ENCODE data around the gene SAG.
A peak's percentile ranks its signal among the peaks of the same experiment; 100 is the strongest.

The SAG gene

GRCh38 chr2:233379034-233379433 lies 71.4 kb downstream of the SAG start:
- H3K27ac ChIP-seq (ENCODE audit: low read depth, low read length), result no peak overlapping the region
- no peak overlapping the region for H3K4me3 ChIP-seq (ENCODE audit: low read depth, low read length)
- H3K27me3 ChIP-seq (ENCODE audit: insufficient read depth, low read length), result no peaks in the 10 kb centered on the region
- H3K36me3 ChIP-seq (ENCODE audit: insufficient read depth, low read length), result no peaks in the 10 kb centered on the region
- no peaks in the 10 kb centered on the region for H3K79me2 ChIP-seq (ENCODE audit: control insufficient read depth, insufficient read depth, low read length, unreplicated experiment)
- H2AFZ ChIP-seq (ENCODE audit: low read length, unreplicated experiment), result no peak overlapping the region
- no peaks in the 10 kb centered on the region for H3K4me1 ChIP-seq (ENCODE audit: control insufficient read depth, insufficient read depth, low read length, unreplicated experiment)

- no peak overlapping the region for H2AFZ ChIP-seq (ENCODE audit: low read length, unreplicated experiment)
- H3K36me3 ChIP-seq (ENCODE audit: insufficient read depth, low read length), result no peaks in the 10 kb centered on the region
- H3K27me3 ChIP-seq (ENCODE audit: insufficient read depth, low read length), result no peaks in the 10 kb centered on the region
- H3K79me2 ChIP-seq (ENCODE audit: control insufficient read depth, insufficient read depth, low read length, unreplicated experiment), result no peaks in the 10 kb centered on the region
- H3K4me1 ChIP-seq (ENCODE audit: control insufficient read depth, insufficient read depth, low read length, unreplicated experiment), result no peaks in the 10 kb centered on the region
- no peak overlapping the region for H3K27ac ChIP-seq (ENCODE audit: low read depth, low read length)
- H3K4me3 ChIP-seq (ENCODE audit: low read depth, low read length), result no peak overlapping the region
These were observed 71.8 kb downstream of the SAG start for GRCh38 chr2:233379441-233379840.

GRCh38 chr2:233380132-233380895 lies 72.7 kb downstream of the SAG start:
- Histone ChIP-seq H3K4me3 (ENCODE audit: low read depth, low read length) (no peak overlapping the region), H3K36me3 (ENCODE audit: insufficient read depth, low read length) (no peaks in the 10 kb centered on the region), H3K27me3 (ENCODE audit: insufficient read depth, low read length) (no peaks in the 10 kb centered on the region), H3K4me1 (ENCODE audit: control insufficient read depth, insufficient read depth, low read length, unreplicated experiment) (no peaks in the 10 kb centered on the region), H2AFZ (ENCODE audit: low read length, unreplicated experiment) (no peak overlapping the region), H3K27ac (ENCODE audit: low read depth, low read length) (no peak overlapping the region), H3K79me2 (ENCODE audit: control insufficient read depth, insufficient read depth, low read length, unreplicated experiment) (no peaks in the 10 kb centered on the region)

GRCh38 chr2:233380995-233381637 lies 73.5 kb downstream of the SAG start:
- Histone ChIP-seq H3K27me3 (ENCODE audit: insufficient read depth, low read length) (no peaks in the 10 kb centered on the region), H3K36me3 (ENCODE audit: insufficient read depth, low read length) (no peaks in the 10 kb centered on the region), H3K4me1 (ENCODE audit: control insufficient read depth, insufficient read depth, low read length, unreplicated experiment) (peaks cover 4% of the 10 kb centered on the region), H3K27ac (ENCODE audit: low read depth, low read length) (no peak overlapping the region), H3K79me2 (ENCODE audit: control insufficient read depth, insufficient read depth, low read length, unreplicated experiment) (no peaks in the 10 kb centered on the region), H2AFZ (ENCODE audit: low read length, unreplicated experiment) (no peak overlapping the region), H3K4me3 (ENCODE audit: low read depth, low read length) (no peak overlapping the region)

- Histone ChIP-seq H3K4me1 (ENCODE audit: control insufficient read depth, insufficient read depth, low read length, unreplicated experiment) (peaks cover 9% of the 10 kb centered on the region), H3K27me3 (ENCODE audit: insufficient read depth, low read length) (no peaks in the 10 kb centered on the region), H2AFZ (ENCODE audit: low read length, unreplicated experiment) (no peak overlapping the region), H3K36me3 (ENCODE audit: insufficient read depth, low read length) (no peaks in the 10 kb centered on the region), H3K4me3 (ENCODE audit: low read depth, low read length) (no peak overlapping the region), H3K79me2 (ENCODE audit: control insufficient read depth, insufficient read depth, low read length, unreplicated experiment) (peaks cover under 1% of the 10 kb centered on the region), H3K27ac (ENCODE audit: low read depth, low read length) (no peak overlapping the region)
These were observed 74.0 kb downstream of the SAG start for GRCh38 chr2:233381638-233381995.

- Histone ChIP-seq H3K4me3 (ENCODE audit: low read depth, low read length) (no peak overlapping the region), H3K27ac (ENCODE audit: low read depth, low read length) (no peak overlapping the region), H3K27me3 (ENCODE audit: insufficient read depth, low read length) (no peaks in the 10 kb centered on the region), H3K79me2 (ENCODE audit: control insufficient read depth, insufficient read depth, low read length, unreplicated experiment) (peaks cover 11% of the 10 kb centered on the region), H3K4me1 (ENCODE audit: control insufficient read depth, insufficient read depth, low read length, unreplicated experiment) (peaks cover 26% of the 10 kb centered on the region), H3K36me3 (ENCODE audit: insufficient read depth, low read length) (no peaks in the 10 kb centered on the region), H2AFZ (ENCODE audit: low read length, unreplicated experiment) (no peak overlapping the region)
These were observed 76.4 kb downstream of the SAG start for GRCh38 chr2:233384015-233384414.

- Histone ChIP-seq H3K79me2 (ENCODE audit: control insufficient read depth, insufficient read depth, low read length, unreplicated experiment) (peaks cover 15% of the 10 kb centered on the region), H3K27ac (ENCODE audit: low read depth, low read length) (no peak overlapping the region), H2AFZ (ENCODE audit: low read length, unreplicated experiment) (no peak overlapping the region), H3K4me1 (ENCODE audit: control insufficient read depth, insufficient read depth, low read length, unreplicated experiment) (peaks cover 26% of the 10 kb centered on the region), H3K27me3 (ENCODE audit: insufficient read depth, low read length) (no peaks in the 10 kb centered on the region), H3K4me3 (ENCODE audit: low read depth, low read length) (no peak overlapping the region), H3K36me3 (ENCODE audit: insufficient read depth, low read length) (no peaks in the 10 kb centered on the region)
These were observed 77.3 kb downstream of the SAG start for GRCh38 chr2:233384811-233385488.

- H3K27me3 ChIP-seq (ENCODE audit: insufficient read depth, low read length), result no peaks in the 10 kb centered on the region
- H3K79me2 ChIP-seq (ENCODE audit: control insufficient read depth, insufficient read depth, low read length, unreplicated experiment), result peaks cover 15% of the 10 kb centered on the region
- peak overlapping the region; percentile 92; the same call in 1 of the 2 replicates for H3K27ac ChIP-seq (ENCODE audit: low read depth, low read length)
- peaks cover 26% of the 10 kb centered on the region for H3K4me1 ChIP-seq (ENCODE audit: control insufficient read depth, insufficient read depth, low read length, unreplicated experiment)
- no peak overlapping the region for H2AFZ ChIP-seq (ENCODE audit: low read length, unreplicated experiment)
- H3K4me3 ChIP-seq (ENCODE audit: low read depth, low read length), result no peak overlapping the region
- no peaks in the 10 kb centered on the region for H3K36me3 ChIP-seq (ENCODE audit: insufficient read depth, low read length)
These were observed 78.0 kb downstream of the SAG start for GRCh38 chr2:233385489-233386044.

- Histone ChIP-seq H3K27me3 (ENCODE audit: insufficient read depth, low read length) (no peaks in the 10 kb centered on the region), H3K4me1 (ENCODE audit: control insufficient read depth, insufficient read depth, low read length, unreplicated experiment) (peaks cover 26% of the 10 kb centered on the region), H3K27ac (ENCODE audit: low read depth, low read length) (peak overlapping the region; percentile 92), H3K4me3 (ENCODE audit: low read depth, low read length) (peak overlapping the region; percentile 19; the same call in 1 of the 2 replicates), H2AFZ (ENCODE audit: low read length, unreplicated experiment) (no peak overlapping the region), H3K79me2 (ENCODE audit: control insufficient read depth, insufficient read depth, low read length, unreplicated experiment) (peaks cover 15% of the 10 kb centered on the region), H3K36me3 (ENCODE audit: insufficient read depth, low read length) (no peaks in the 10 kb centered on the region)
These were observed 78.9 kb downstream of the SAG start for GRCh38 chr2:233386382-233387041.

GRCh38 chr2:233387225-233387624 lies 79.6 kb downstream of the SAG start:
- Histone ChIP-seq H2AFZ (ENCODE audit: low read length, unreplicated experiment) (no peak overlapping the region), H3K27ac (ENCODE audit: low read depth, low read length) (peak overlapping the region; percentile 92), H3K4me3 (ENCODE audit: low read depth, low read length) (peak overlapping the region; percentile 21; the same call in 1 of the 2 replicates), H3K36me3 (ENCODE audit: insufficient read depth, low read length) (no peaks in the 10 kb centered on the region), H3K79me2 (ENCODE audit: control insufficient read depth, insufficient read depth, low read length, unreplicated experiment) (peaks cover 15% of the 10 kb centered on the region), H3K4me1 (ENCODE audit: control insufficient read depth, insufficient read depth, low read length, unreplicated experiment) (peaks cover 26% of the 10 kb centered on the region), H3K27me3 (ENCODE audit: insufficient read depth, low read length) (no peaks in the 10 kb centered on the region)

All from ACC112 (cell line).